ENCODE results near the gene TBX1.

- no peak for TF ChIP-seq ZFP36 (IDR thresholded peaks at IDR 0.05; ENCODE audit: borderline replicate concordance, low read depth, low read length, partially characterized antibody)
- TF ChIP-seq SOX13 (IDR thresholded peaks at IDR 0.05): no peak
- no peak for TF ChIP-seq SOX13 (CRISPR knock-in tag; conservative IDR thresholded peaks at IDR 0.05 in 1 of 2, IDR thresholded peaks at IDR 0.05 in 1 of 2)
- TF ChIP-seq CTCF (CRISPR knock-in tag; IDR thresholded peaks at IDR 0.05): no peak
- TF ChIP-seq TAF1 (CRISPR knock-in tag; IDR thresholded peaks at IDR 0.05): no peak
- TF ChIP-seq EP300 (IDR thresholded peaks at IDR 0.05; ENCODE audit: low read depth in 2 of 2, low read length in 2 of 2): no peak
- no peak for TF ChIP-seq EP300 (CRISPR knock-in tag; IDR thresholded peaks at IDR 0.05; ENCODE audit: borderline replicate concordance)
- TF ChIP-seq ZFX (CRISPR knock-in tag; IDR thresholded peaks at IDR 0.05; ENCODE audit: low read depth): no peak
- no peak for TF ChIP-seq MEIS1 (CRISPR knock-in tag; IDR thresholded peaks at IDR 0.05; ENCODE audit: borderline replicate concordance)
- no peak for TF ChIP-seq NRL (CRISPR knock-in tag; IDR thresholded peaks at IDR 0.05; ENCODE audit: borderline replicate concordance)
- no peak for TF ChIP-seq NCOA1 (CRISPR knock-in tag; IDR thresholded peaks at IDR 0.05)
Measured at GRCh38 chr22:19730198-19730597, 30.4 kb upstream of the TBX1 start.
